ENCODE data around the gene FOXC1.

FOXC1 gene

GRCh38 chr6:1602049-1602713 is 7.5 kb upstream of the FOXC1 start:
- Histone ChIP-seq H3K4me1 (ENCODE audit: insufficient read depth, low read length) (peaks cover 21% of the 10 kb centered on the region; the same call in 1 of the 2 replicates), H3K9me3 (ENCODE audit: insufficient read depth, low read depth, low read length) (no peaks in the 10 kb centered on the region), H3K4me3 (ENCODE audit: low read length) (no peak overlapping the region), H3K27me3 (ENCODE audit: insufficient read depth, low read length) (peaks cover 70% of the 10 kb centered on the region), H3K27ac (ENCODE audit: low read length) (no peak overlapping the region), H3K9ac (ENCODE audit: low read depth, low read length) (no peak overlapping the region), H3K36me3 (ENCODE audit: insufficient read depth, low read depth, low read length) (no peaks in the 10 kb centered on the region)

- no peaks in the 10 kb centered on the region for H3K36me3 ChIP-seq (ENCODE audit: insufficient read depth, low read depth, low read length)
- H3K9ac ChIP-seq (ENCODE audit: low read depth, low read length), result no peak overlapping the region
- H3K4me3 ChIP-seq (ENCODE audit: low read length), result peak overlapping the region; percentile 64; the same call in 1 of the 2 replicates
- H3K4me1 ChIP-seq (ENCODE audit: insufficient read depth, low read length), result peaks cover 20% of the 10 kb centered on the region; the same call in 1 of the 2 replicates
- H3K27me3 ChIP-seq (ENCODE audit: insufficient read depth, low read length), result peaks cover 85% of the 10 kb centered on the region
- no peaks in the 10 kb centered on the region for H3K9me3 ChIP-seq (ENCODE audit: insufficient read depth, low read depth, low read length)
- no peak overlapping the region for H3K27ac ChIP-seq (ENCODE audit: low read length)
These were observed 6.0 kb upstream of the FOXC1 start for GRCh38 chr6:1603708-1604107.

GRCh38 chr6:1604158-1605003 is 5.3 kb upstream of the FOXC1 start:
- H3K36me3 ChIP-seq (ENCODE audit: insufficient read depth, low read depth, low read length), result no peaks in the 10 kb centered on the region
- peaks cover 88% of the 10 kb centered on the region for H3K27me3 ChIP-seq (ENCODE audit: insufficient read depth, low read length)
- H3K9me3 ChIP-seq (ENCODE audit: insufficient read depth, low read depth, low read length), result no peaks in the 10 kb centered on the region
- H3K4me3 ChIP-seq (ENCODE audit: low read length), result peak overlapping the region; percentile 64; the same call in 1 of the 2 replicates
- H3K9ac ChIP-seq (ENCODE audit: low read depth, low read length), result no peak overlapping the region
- H3K4me1 ChIP-seq (ENCODE audit: insufficient read depth, low read length), result peaks cover 20% of the 10 kb centered on the region; the same call in 1 of the 2 replicates
- no peak overlapping the region for H3K27ac ChIP-seq (ENCODE audit: low read length)

GRCh38 chr6:1605004-1605892 is 4.5 kb upstream of the FOXC1 start:
- H3K27ac ChIP-seq (ENCODE audit: low read length), result no peak overlapping the region
- H3K9me3 ChIP-seq (ENCODE audit: insufficient read depth, low read depth, low read length), result no peaks in the 10 kb centered on the region
- H3K36me3 ChIP-seq (ENCODE audit: insufficient read depth, low read depth, low read length), result no peaks in the 10 kb centered on the region
- H3K27me3 ChIP-seq (ENCODE audit: insufficient read depth, low read length), result peaks cover 93% of the 10 kb centered on the region
- no peak overlapping the region for H3K9ac ChIP-seq (ENCODE audit: low read depth, low read length)
- H3K4me1 ChIP-seq (ENCODE audit: insufficient read depth, low read length), result peaks cover 20% of the 10 kb centered on the region; the same call in 1 of the 2 replicates
- peak overlapping the region; percentile 64; the same call in 1 of the 2 replicates for H3K4me3 ChIP-seq (ENCODE audit: low read length)

GRCh38 chr6:1605893-1606779 is 3.6 kb upstream of the FOXC1 start:
- peaks cover 20% of the 10 kb centered on the region; the same call in 1 of the 2 replicates for H3K4me1 ChIP-seq (ENCODE audit: insufficient read depth, low read length)
- H3K36me3 ChIP-seq (ENCODE audit: insufficient read depth, low read depth, low read length), result no peaks in the 10 kb centered on the region
- H3K9me3 ChIP-seq (ENCODE audit: insufficient read depth, low read depth, low read length), result no peaks in the 10 kb centered on the region
- peak overlapping the region; percentile 53 for H3K4me3 ChIP-seq (ENCODE audit: low read length)
- H3K27me3 ChIP-seq (ENCODE audit: insufficient read depth, low read length), result peaks cover 94% of the 10 kb centered on the region
- H3K27ac ChIP-seq (ENCODE audit: low read length), result no peak overlapping the region
- H3K9ac ChIP-seq (ENCODE audit: low read depth, low read length), result no peak overlapping the region

- H3K27me3 ChIP-seq (ENCODE audit: insufficient read depth, low read length), result peaks cover 99% of the 10 kb centered on the region
- no peaks in the 10 kb centered on the region for H3K36me3 ChIP-seq (ENCODE audit: insufficient read depth, low read depth, low read length)
- H3K27ac ChIP-seq (ENCODE audit: low read length), result no peak overlapping the region
- no peaks in the 10 kb centered on the region for H3K9me3 ChIP-seq (ENCODE audit: insufficient read depth, low read depth, low read length)
- peaks cover 20% of the 10 kb centered on the region; the same call in 1 of the 2 replicates for H3K4me1 ChIP-seq (ENCODE audit: insufficient read depth, low read length)
- no peak overlapping the region for H3K9ac ChIP-seq (ENCODE audit: low read depth, low read length)
- peak overlapping the region; percentile 53 for H3K4me3 ChIP-seq (ENCODE audit: low read length)
These were observed 2.8 kb upstream of the FOXC1 start for GRCh38 chr6:1606780-1607515.

- Histone ChIP-seq H3K27ac (ENCODE audit: low read length) (no peak overlapping the region), H3K36me3 (ENCODE audit: insufficient read depth, low read depth, low read length) (no peaks in the 10 kb centered on the region), H3K9ac (ENCODE audit: low read depth, low read length) (no peak overlapping the region), H3K4me1 (ENCODE audit: insufficient read depth, low read length) (peaks cover 20% of the 10 kb centered on the region; the same call in 1 of the 2 replicates), H3K4me3 (ENCODE audit: low read length) (peak overlapping the region; percentile 53), H3K9me3 (ENCODE audit: insufficient read depth, low read depth, low read length) (no peaks in the 10 kb centered on the region), H3K27me3 (ENCODE audit: insufficient read depth, low read length) (peaks cover 99% of the 10 kb centered on the region)
These were observed 2.0 kb upstream of the FOXC1 start for GRCh38 chr6:1607516-1608221.

GRCh38 chr6:1608222-1609040 is 1.3 kb upstream of the FOXC1 start:
- H3K9ac ChIP-seq (ENCODE audit: low read depth, low read length), result no peak overlapping the region

GRCh38 chr6:1609041-1609647 is 571 bp upstream of the FOXC1 start:
- no peak overlapping the region for H3K9ac ChIP-seq (ENCODE audit: low read depth, low read length)
- peak overlapping the region; percentile 45; the same call in 1 of the 2 replicates for H3K4me3 ChIP-seq (ENCODE audit: low read length)

More at GRCh38 chr6:1608222-1609040, 1.3 kb upstream of the FOXC1 start:
- Histone ChIP-seq H3K4me1 (ENCODE audit: insufficient read depth, low read length) (peaks cover 20% of the 10 kb centered on the region; the same call in 1 of the 2 replicates), H3K27me3 (ENCODE audit: insufficient read depth, low read length) (peaks cover 99% of the 10 kb centered on the region), H3K9me3 (ENCODE audit: insufficient read depth, low read depth, low read length) (no peaks in the 10 kb centered on the region), H3K36me3 (ENCODE audit: insufficient read depth, low read depth, low read length) (no peaks in the 10 kb centered on the region), H3K27ac (ENCODE audit: low read length) (no peak overlapping the region), H3K4me3 (ENCODE audit: low read length) (no peak overlapping the region)

More at GRCh38 chr6:1609041-1609647, 571 bp upstream of the FOXC1 start:
- peaks cover 20% of the 10 kb centered on the region; the same call in 1 of the 2 replicates for H3K4me1 ChIP-seq (ENCODE audit: insufficient read depth, low read length)
- H3K9me3 ChIP-seq (ENCODE audit: insufficient read depth, low read depth, low read length), result no peaks in the 10 kb centered on the region
- peaks cover 99% of the 10 kb centered on the region for H3K27me3 ChIP-seq (ENCODE audit: insufficient read depth, low read length)
- no peak overlapping the region for H3K27ac ChIP-seq (ENCODE audit: low read length)
- H3K36me3 ChIP-seq (ENCODE audit: insufficient read depth, low read depth, low read length), result no peaks in the 10 kb centered on the region
